HepG2 (cell line): ENCODE measurements around the gene THSD8. TPM values are rescaled to one million over a fixed set of nuclear protein-coding genes. Genes with fewer than 3 reads are reported as not detected.

Source experiments
- ARNT2 ChIP-seq: sonication (generic); formaldehyde crosslinking; IDR thresholded peaks from 2 replicates; pipeline ENCODE4 v1.8.0; 2022; ENCODE audit warnings: mild to moderate bottlenecking, low read depth, missing genetic modification reagents, moderate library complexity
- CHD2 ChIP-seq: IDR thresholded peaks from 2 replicates; pipeline ENCODE4 v1.6.1; 2011; ENCODE audit warnings: low read depth, low read length, improper control_type of control experiment
- FOSL1 ChIP-seq: sonication (generic); formaldehyde crosslinking; IDR thresholded peaks from 2 replicates; pipeline ENCODE4 v1.9.0; 2021; ENCODE audit warnings: missing genetic modification reagents, borderline replicate concordance
- GFI1 ChIP-seq: sonication (generic); formaldehyde crosslinking; IDR thresholded peaks from 2 replicates; pipeline ENCODE4 v1.5.0; 2020; ENCODE audit warnings: missing genetic modification reagents, mild to moderate bottlenecking, borderline replicate concordance
- PCBP1 ChIP-seq: fragments of 200-400 bp; formaldehyde crosslinking; IDR thresholded peaks from 2 replicates; pipeline ENCODE4 v1.6.1; 2017; ENCODE audit warnings: mild to moderate bottlenecking, low read depth, low read length, borderline replicate concordance
- TARDBP ChIP-seq: sonication (generic); formaldehyde crosslinking; IDR thresholded peaks from 2 replicates; pipeline ENCODE4 v1.8.0; 2022; ENCODE audit warnings: mild to moderate bottlenecking, missing genetic modification reagents
- TBX2 ChIP-seq: sonication (generic); formaldehyde crosslinking; IDR thresholded peaks from 2 replicates; pipeline ENCODE4 v1.5.0; 2020; ENCODE audit warnings: missing genetic modification reagents, mild to moderate bottlenecking, borderline replicate concordance
- ZNF589 ChIP-seq: sonication (generic); formaldehyde crosslinking; conservative IDR thresholded peaks from 2 replicates; pipeline ENCODE4 v1.8.0; 2022; ENCODE audit warnings: mild to moderate bottlenecking, moderate library complexity, missing genetic modification reagents
- ZSCAN22 ChIP-seq: sonication (generic); formaldehyde crosslinking; IDR thresholded peaks from 2 replicates; pipeline ENCODE4 v1.4.0; 2020; ENCODE audit warnings: mild to moderate bottlenecking, missing genetic modification reagents
- ZSCAN25 ChIP-seq: sonication (generic); formaldehyde crosslinking; IDR thresholded peaks from 2 replicates; pipeline ENCODE4 v1.8.0; 2022; ENCODE audit warnings: mild to moderate bottlenecking, missing genetic modification reagents
- polyA plus RNA-seq, 8 experiments: library from polyadenylated mRNA; depleted of rRNA in 3 of 8; stranded (reverse) in 7 of 8; unstranded in 1 of 8; fragments of >200 nt; fragmentation: Illumina TruSeq in 4 of 8; extraction: Trizol in 4 of 8; gene quantifications; 2 replicates each; pipeline versions ENCODE4 v1.2.1 to v1.2.3, GENCODE V29; 2011 to 2016; ENCODE audit warnings: low read depth in 4 of 8, missing spikeins in 1 of 8, mixed read lengths in 1 of 8; ENCODE audit not compliant: insufficient read depth in 1 of 8
- total RNA-seq, 5 experiments: library from RNA; depleted of rRNA; stranded (reverse); fragments of >200 nt; fragmentation: Illumina TruSeq; extraction: Trizol; gene quantifications; 2 replicates each; pipeline ENCODE4 v1.2.3, GENCODE V29; 2016; ENCODE audit warnings: low read depth in 1 of 5
- TF ChIP-seq, protein P1 (sequence below): sonication (generic); formaldehyde crosslinking; IDR thresholded peaks from 2 replicates; pipeline ENCODE4 v1.8.0; 2023; ENCODE audit warnings: mild to moderate bottlenecking, missing genetic modification reagents
- TF ChIP-seq, protein P2 (sequence below): sonication (generic); formaldehyde crosslinking; IDR thresholded peaks from 2 replicates; pipeline ENCODE4 v1.4.0; 2020; ENCODE audit warnings: mild to moderate bottlenecking, missing genetic modification reagents
- TF ChIP-seq, protein P3 (sequence below): sonication (generic); formaldehyde crosslinking; IDR thresholded peaks from 2 replicates; pipeline ENCODE4 v1.4.0; 2020; ENCODE audit warnings: missing genetic modification reagents, mild to moderate bottlenecking, borderline replicate concordance
- TF ChIP-seq, protein P4 (sequence below): sonication (generic); formaldehyde crosslinking; IDR thresholded peaks from 2 replicates; pipeline ENCODE4 v1.4.0; 2020; ENCODE audit warnings: mild to moderate bottlenecking, missing genetic modification reagents
- TF ChIP-seq, protein P5 (sequence below): sonication (generic); formaldehyde crosslinking; IDR thresholded peaks from 2 replicates; pipeline ENCODE4 v1.4.0; 2020; ENCODE audit warnings: missing genetic modification reagents, borderline replicate concordance

The THSD8 gene
- total and polyA plus RNA-seq, 2 of the 13 experiments (the other 11 are each of a cell fraction or from before 2014, with no cell fraction given): 4.8 to 14.9 TPM

DNA sequence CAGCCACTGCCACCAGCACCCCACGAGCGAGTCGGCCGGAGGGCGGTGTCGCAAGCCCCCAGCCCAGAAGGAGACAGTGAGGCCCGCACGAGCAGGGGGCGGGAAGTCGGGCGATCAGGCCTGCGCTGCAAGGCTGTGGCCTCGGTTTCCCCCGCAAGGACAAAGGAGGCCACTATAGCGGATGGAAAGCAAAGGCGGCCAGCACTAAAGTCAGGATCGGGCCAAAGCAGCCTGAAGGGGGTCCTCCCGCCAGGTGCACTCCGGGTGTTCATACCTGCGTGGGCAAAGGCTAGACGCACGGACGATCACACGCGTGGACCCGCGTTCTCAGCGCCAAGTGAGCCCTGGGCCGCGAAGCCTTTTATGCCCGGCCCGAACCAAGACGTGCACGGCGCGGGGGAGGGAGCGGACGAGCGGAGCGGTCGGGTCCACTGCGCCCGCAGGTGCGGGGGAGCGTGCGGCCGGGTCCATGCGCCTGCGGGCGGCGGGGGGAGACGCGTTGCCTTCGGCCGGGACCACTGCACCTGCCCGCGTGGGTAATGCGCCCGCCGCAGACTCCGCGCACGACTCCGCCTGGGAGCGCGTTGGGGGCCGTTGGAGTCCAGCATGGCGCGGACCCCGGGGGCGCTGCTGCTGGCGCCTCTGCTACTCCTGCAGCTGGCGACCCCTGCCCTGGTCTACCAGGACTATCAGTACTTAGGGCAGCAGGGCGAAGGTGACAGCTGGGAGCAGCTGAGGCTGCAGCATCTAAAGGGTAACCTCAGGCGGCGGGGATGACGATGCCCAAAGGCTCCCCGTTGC is at the start of gene THSD8, which contains the start of gene PRDX2 (continued):
- TF ChIP-seq, protein P1, sequence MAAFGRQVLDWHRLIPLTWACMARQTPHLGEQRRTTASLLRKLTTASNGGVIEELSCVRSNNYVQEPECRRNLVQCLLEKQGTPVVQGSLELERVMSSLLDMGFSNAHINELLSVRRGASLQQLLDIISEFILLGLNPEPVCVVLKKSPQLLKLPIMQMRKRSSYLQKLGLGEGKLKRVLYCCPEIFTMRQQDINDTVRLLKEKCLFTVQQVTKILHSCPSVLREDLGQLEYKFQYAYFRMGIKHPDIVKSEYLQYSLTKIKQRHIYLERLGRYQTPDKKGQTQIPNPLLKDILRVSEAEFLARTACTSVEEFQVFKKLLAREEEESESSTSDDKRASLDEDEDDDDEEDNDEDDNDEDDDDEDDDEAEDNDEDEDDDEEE: peak; percentile 94
- TF ChIP-seq CHD2 (no peak), TBX2 (peak; percentile 86), PCBP1 (0 out of 2 replicates have a peak, but pooled peaks have one; percentile 56), ZSCAN25 (no peak; the same call in 1 of the 2 replicates), ARNT2 (CRISPR knock-in tag) (peak; percentile 72; the same call in 1 of the 2 replicates), FOSL1 (CRISPR knock-in tag) (no peak), ZSCAN22 (CRISPR knock-in tag) (peak; percentile 64; the same call in 1 of the 2 replicates), ZNF589 (CRISPR knock-in tag) (0 out of 2 replicates have a peak, but pooled peaks have one; percentile 21), TARDBP (no peak; the same call in 1 of the 2 replicates), GFI1 (peak; percentile 63; the same call in 1 of the 2 replicates)
- TF ChIP-seq, protein P2, sequence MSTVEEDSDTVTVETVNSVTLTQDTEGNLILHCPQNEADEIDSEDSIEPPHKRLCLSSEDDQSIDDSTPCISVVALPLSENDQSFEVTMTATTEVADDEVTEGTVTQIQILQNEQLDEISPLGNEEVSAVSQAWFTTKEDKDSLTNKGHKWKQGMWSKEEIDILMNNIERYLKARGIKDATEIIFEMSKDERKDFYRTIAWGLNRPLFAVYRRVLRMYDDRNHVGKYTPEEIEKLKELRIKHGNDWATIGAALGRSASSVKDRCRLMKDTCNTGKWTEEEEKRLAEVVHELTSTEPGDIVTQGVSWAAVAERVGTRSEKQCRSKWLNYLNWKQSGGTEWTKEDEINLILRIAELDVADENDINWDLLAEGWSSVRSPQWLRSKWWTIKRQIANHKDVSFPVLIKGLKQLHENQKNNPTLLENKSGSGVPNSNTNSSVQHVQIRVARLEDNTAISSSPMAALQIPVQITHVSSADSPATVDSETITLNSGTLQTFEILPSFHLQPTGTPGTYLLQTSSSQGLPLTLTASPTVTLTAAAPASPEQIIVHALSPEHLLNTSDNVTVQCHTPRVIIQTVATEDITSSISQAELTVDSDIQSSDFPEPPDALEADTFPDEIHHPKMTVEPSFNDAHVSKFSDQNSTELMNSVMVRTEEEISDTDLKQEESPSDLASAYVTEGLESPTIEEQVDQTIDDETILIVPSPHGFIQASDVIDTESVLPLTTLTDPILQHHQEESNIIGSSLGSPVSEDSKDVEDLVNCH (CRISPR knock-in tag): no peak; the same call in 1 of the 2 replicates
- TF ChIP-seq, protein P3, sequence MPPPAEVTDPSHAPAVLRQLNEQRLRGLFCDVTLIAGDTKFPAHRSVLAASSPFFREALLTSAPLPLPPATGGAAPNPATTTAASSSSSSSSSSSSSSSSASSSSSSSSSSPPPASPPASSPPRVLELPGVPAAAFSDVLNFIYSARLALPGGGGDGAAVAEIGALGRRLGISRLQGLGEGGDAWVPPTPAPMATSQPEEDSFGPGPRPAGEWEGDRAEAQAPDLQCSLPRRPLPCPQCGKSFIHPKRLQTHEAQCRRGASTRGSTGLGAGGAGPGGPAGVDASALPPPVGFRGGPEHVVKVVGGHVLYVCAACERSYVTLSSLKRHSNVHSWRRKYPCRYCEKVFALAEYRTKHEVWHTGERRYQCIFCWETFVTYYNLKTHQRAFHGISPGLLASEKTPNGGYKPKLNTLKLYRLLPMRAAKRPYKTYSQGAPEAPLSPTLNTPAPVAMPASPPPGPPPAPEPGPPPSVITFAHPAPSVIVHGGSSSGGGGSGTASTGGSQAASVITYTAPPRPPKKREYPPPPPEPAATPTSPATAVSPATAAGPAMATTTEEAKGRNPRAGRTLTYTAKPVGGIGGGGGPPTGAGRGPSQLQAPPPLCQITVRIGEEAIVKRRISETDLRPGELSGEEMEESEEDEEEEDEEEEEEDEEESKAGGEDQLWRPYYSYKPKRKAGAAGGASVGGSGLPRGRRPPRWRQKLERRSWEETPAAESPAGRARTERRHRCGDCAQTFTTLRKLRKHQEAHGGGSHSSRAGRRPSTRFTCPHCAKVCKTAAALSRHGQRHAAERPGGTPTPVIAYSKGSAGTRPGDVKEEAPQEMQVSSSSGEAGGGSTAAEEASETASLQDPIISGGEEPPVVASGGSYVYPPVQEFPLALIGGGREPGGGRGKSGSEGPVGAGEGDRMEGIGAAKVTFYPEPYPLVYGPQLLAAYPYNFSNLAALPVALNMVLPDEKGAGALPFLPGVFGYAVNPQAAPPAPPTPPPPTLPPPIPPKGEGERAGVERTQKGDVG: peak; percentile 64; the same call in 1 of the 2 replicates
- TF ChIP-seq, protein P4, sequence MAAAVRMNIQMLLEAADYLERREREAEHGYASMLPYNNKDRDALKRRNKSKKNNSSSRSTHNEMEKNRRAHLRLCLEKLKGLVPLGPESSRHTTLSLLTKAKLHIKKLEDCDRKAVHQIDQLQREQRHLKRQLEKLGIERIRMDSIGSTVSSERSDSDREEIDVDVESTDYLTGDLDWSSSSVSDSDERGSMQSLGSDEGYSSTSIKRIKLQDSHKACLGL (CRISPR knock-in tag): 0 out of 2 replicates have a peak, but pooled peaks have one; percentile 8
- TF ChIP-seq, protein P5, sequence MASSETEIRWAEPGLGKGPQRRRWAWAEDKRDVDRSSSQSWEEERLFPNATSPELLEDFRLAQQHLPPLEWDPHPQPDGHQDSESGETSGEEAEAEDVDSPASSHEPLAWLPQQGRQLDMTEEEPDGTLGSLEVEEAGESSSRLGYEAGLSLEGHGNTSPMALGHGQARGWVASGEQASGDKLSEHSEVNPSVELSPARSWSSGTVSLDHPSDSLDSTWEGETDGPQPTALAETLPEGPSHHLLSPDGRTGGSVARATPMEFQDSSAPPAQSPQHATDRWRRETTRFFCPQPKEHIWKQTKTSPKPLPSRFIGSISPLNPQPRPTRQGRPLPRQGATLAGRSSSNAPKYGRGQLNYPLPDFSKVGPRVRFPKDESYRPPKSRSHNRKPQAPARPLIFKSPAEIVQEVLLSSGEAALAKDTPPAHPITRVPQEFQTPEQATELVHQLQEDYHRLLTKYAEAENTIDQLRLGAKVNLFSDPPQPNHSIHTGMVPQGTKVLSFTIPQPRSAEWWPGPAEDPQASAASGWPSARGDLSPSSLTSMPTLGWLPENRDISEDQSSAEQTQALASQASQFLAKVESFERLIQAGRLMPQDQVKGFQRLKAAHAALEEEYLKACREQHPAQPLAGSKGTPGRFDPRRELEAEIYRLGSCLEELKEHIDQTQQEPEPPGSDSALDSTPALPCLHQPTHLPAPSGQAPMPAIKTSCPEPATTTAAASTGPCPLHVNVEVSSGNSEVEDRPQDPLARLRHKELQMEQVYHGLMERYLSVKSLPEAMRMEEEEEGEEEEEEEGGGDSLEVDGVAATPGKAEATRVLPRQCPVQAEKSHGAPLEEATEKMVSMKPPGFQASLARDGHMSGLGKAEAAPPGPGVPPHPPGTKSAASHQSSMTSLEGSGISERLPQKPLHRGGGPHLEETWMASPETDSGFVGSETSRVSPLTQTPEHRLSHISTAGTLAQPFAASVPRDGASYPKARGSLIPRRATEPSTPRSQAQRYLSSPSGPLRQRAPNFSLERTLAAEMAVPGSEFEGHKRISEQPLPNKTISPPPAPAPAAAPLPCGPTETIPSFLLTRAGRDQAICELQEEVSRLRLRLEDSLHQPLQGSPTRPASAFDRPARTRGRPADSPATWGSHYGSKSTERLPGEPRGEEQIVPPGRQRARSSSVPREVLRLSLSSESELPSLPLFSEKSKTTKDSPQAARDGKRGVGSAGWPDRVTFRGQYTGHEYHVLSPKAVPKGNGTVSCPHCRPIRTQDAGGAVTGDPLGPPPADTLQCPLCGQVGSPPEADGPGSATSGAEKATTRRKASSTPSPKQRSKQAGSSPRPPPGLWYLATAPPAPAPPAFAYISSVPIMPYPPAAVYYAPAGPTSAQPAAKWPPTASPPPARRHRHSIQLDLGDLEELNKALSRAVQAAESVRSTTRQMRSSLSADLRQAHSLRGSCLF (CRISPR knock-in tag): no peak
